ENCODE results near the gene GABRG3.

The GABRG3 gene

GRCh38 chr15:27408428-27408827 is 437.4 kb downstream of the GABRG3 start:
- DNase-seq (ENCODE audit: low read depth): no peak
- H3K4me3 ChIP-seq (ENCODE audit: control insufficient read depth, low read depth, low read length): no peak overlapping the region
- TF ChIP-seq CTCF (IDR thresholded peaks at IDR 0.05; ENCODE audit: control insufficient read depth, insufficient read depth, low read depth, low read length, missing control alignments): no peak

- H3K4me3 ChIP-seq (ENCODE audit: control insufficient read depth, low read depth, low read length): no peak overlapping the region
- TF ChIP-seq CTCF (IDR thresholded peaks at IDR 0.05; ENCODE audit: control insufficient read depth, insufficient read depth, low read depth, low read length, missing control alignments): no peak
- DNase-seq (ENCODE audit: low read depth): no peak
Measured at GRCh38 chr15:27410996-27411605, 440.1 kb downstream of the GABRG3 start.

- no peak for TF ChIP-seq CTCF (IDR thresholded peaks at IDR 0.05; ENCODE audit: control insufficient read depth, insufficient read depth, low read depth, low read length, missing control alignments)
- no peak for DNase-seq (ENCODE audit: low read depth)
- H3K4me3 ChIP-seq (ENCODE audit: control insufficient read depth, low read depth, low read length): no peak overlapping the region
Measured at GRCh38 chr15:27412415-27412814, 441.4 kb downstream of the GABRG3 start.

GRCh38 chr15:27414168-27414870 is 443.3 kb downstream of the GABRG3 start:
- no peak for DNase-seq (ENCODE audit: low read depth)
- TF ChIP-seq CTCF (IDR thresholded peaks at IDR 0.05; ENCODE audit: control insufficient read depth, insufficient read depth, low read depth, low read length, missing control alignments): no peak
- H3K4me3 ChIP-seq (ENCODE audit: control insufficient read depth, low read depth, low read length): no peak overlapping the region

GRCh38 chr15:27418726-27419125 is 447.7 kb downstream of the GABRG3 start:
- H3K4me3 ChIP-seq (ENCODE audit: control insufficient read depth, low read depth, low read length): no peak overlapping the region
- TF ChIP-seq CTCF (IDR thresholded peaks at IDR 0.05; ENCODE audit: control insufficient read depth, insufficient read depth, low read depth, low read length, missing control alignments): no peak
- DNase-seq (ENCODE audit: low read depth): no peak

GRCh38 chr15:27422997-27423396 is 452.0 kb downstream of the GABRG3 start:
- no peak for DNase-seq (ENCODE audit: low read depth)
- H3K4me3 ChIP-seq (ENCODE audit: control insufficient read depth, low read depth, low read length): no peak overlapping the region
- no peak for TF ChIP-seq CTCF (IDR thresholded peaks at IDR 0.05; ENCODE audit: control insufficient read depth, insufficient read depth, low read depth, low read length, missing control alignments)
